DND-41 (cell line): ENCODE results near the gene TMC3.

Experiments
- ATAC-seq: fragments of 200-7000 bp; cut with Tn5 transposase; 3 replicates; pipeline ENCODE4 v1.9.1; 2021; ENCODE audit warnings: low read depth; ENCODE audit not compliant: insufficient read depth
- DNase-seq: peaks from one replicate; pipeline ENCODE4 v3.0.0-alpha.2; 2020
- H2AFZ ChIP-seq: 2 replicates; pipeline ENCODE4 v1.6.0; 2012; ENCODE audit warnings: low read depth, low read length
- H3K27ac ChIP-seq: 2 replicates; pipeline ENCODE4 v1.5.1; 2012; ENCODE audit warnings: low read length, inconsistent platforms
- H3K27me3 ChIP-seq: fragments of 200-600 bp; sonication (generic); 2 replicates; pipeline ENCODE4 v1.6.0; 2012; ENCODE audit warnings: low read length, mild to moderate bottlenecking, inconsistent platforms; ENCODE audit not compliant: insufficient read depth, poor library complexity
- H3K36me3 ChIP-seq: 2 replicates; pipeline ENCODE4 v1.5.1; 2012; ENCODE audit warnings: low read length, inconsistent platforms; ENCODE audit not compliant: insufficient read depth
- H3K4me1 ChIP-seq: 2 replicates; pipeline ENCODE4 v1.5.1; 2012; ENCODE audit warnings: mild to moderate bottlenecking, low read length; ENCODE audit not compliant: insufficient read depth
- H3K4me2 ChIP-seq: 2 replicates; pipeline ENCODE4 v1.6.0; 2012; ENCODE audit warnings: mild to moderate bottlenecking, moderate library complexity, low read length, inconsistent platforms; ENCODE audit not compliant: insufficient read depth
- H3K4me3 ChIP-seq, 2 experiments: fragments of 200-600 bp in 1 of 2; shearing (Covaris generic) in 1 of 2; 2 replicates each; pipeline ENCODE4 v1.5.1; 2012 to 2016; ENCODE audit warnings: inconsistent platforms in 2 of 2, low read length in 2 of 2, mild to moderate bottlenecking in 2 of 2, low read depth in 1 of 2, moderate library complexity in 1 of 2
- H3K79me2 ChIP-seq: 2 replicates; pipeline ENCODE4 v1.6.0; 2012; ENCODE audit warnings: low read length, inconsistent platforms; ENCODE audit not compliant: insufficient read depth
- H3K9ac ChIP-seq: 2 replicates; pipeline ENCODE4 v1.6.0; 2012; ENCODE audit warnings: low read depth, mild to moderate bottlenecking, inconsistent platforms, low read length, moderate library complexity
- H3K9me3 ChIP-seq: 2 replicates; pipeline ENCODE4 v1.5.1; 2012; ENCODE audit warnings: low read length, moderate library complexity, mild to moderate bottlenecking, inconsistent platforms; ENCODE audit not compliant: insufficient read depth, severe bottlenecking
- H4K20me1 ChIP-seq: 2 replicates; pipeline ENCODE4 v1.6.0; 2012; ENCODE audit warnings: low read length; ENCODE audit not compliant: insufficient read depth
- CTCF ChIP-seq: IDR thresholded peaks from 2 replicates; pipeline ENCODE4 v1.5.1; 2012; ENCODE audit warnings: borderline replicate concordance, low read length, moderate library complexity, mild to moderate bottlenecking; ENCODE audit not compliant: poor library complexity, severe bottlenecking; ENCODE audit errors: extremely low read depth
- EZH2 ChIP-seq: IDR thresholded peaks from 3 replicates; pipeline ENCODE4 v1.6.1; 2012; ENCODE audit warnings: borderline replicate concordance, low read depth, mild to moderate bottlenecking, moderate library complexity, low read length, inconsistent platforms; ENCODE audit not compliant: severe bottlenecking

Gene TMC3

GRCh38 chr15:81398456-81398855 is 24.4 kb upstream of the TMC3 start:
- Histone ChIP-seq H3K36me3 (no peaks in the 10 kb centered on the region), H3K79me2 (no peaks in the 10 kb centered on the region), H3K27ac (no peak overlapping the region), H3K9ac (no peak overlapping the region), H3K4me1 (no peaks in the 10 kb centered on the region), H3K4me3 (no peak overlapping the region), H3K4me2 (no peak overlapping the region), H3K27me3 (no peaks in the 10 kb centered on the region), H4K20me1 (no peaks in the 10 kb centered on the region), H3K9me3 (no peaks in the 10 kb centered on the region), H2AFZ (no peak overlapping the region)
- no peak for ATAC-seq
- no peak for TF ChIP-seq EZH2
- TF ChIP-seq CTCF: no peak
- DNase-seq: no peak

GRCh38 chr15:81394603-81395002 is 20.6 kb upstream of the TMC3 start:
- DNase-seq (no peak), ATAC-seq (no peak)
- Histone ChIP-seq H3K4me1 (no peaks in the 10 kb centered on the region), H4K20me1 (no peaks in the 10 kb centered on the region), H3K27me3 (no peaks in the 10 kb centered on the region), H3K4me3 (no peak overlapping the region), H3K27ac (no peak overlapping the region), H3K79me2 (no peaks in the 10 kb centered on the region), H2AFZ (no peak overlapping the region), H3K4me2 (no peak overlapping the region), H3K9me3 (no peaks in the 10 kb centered on the region), H3K9ac (no peak overlapping the region), H3K36me3 (no peaks in the 10 kb centered on the region)
- TF ChIP-seq CTCF: no peak
- TF ChIP-seq EZH2: no peak

GRCh38 chr15:81391657-81392056 is 17.6 kb upstream of the TMC3 start:
- H3K79me2 ChIP-seq: no peaks in the 10 kb centered on the region
- no peaks in the 10 kb centered on the region for H4K20me1 ChIP-seq
- no peaks in the 10 kb centered on the region for H3K4me1 ChIP-seq
- DNase-seq (no peak), ATAC-seq (no peak)
- H3K27ac ChIP-seq: no peak overlapping the region
- H2AFZ ChIP-seq: no peak overlapping the region
- H3K36me3 ChIP-seq: no peaks in the 10 kb centered on the region
- no peaks in the 10 kb centered on the region for H3K27me3 ChIP-seq
- no peak overlapping the region for H3K9ac ChIP-seq
- H3K9me3 ChIP-seq: no peaks in the 10 kb centered on the region
- no peak overlapping the region for H3K4me3 ChIP-seq
- TF ChIP-seq CTCF (no peak), EZH2 (no peak)
- H3K4me2 ChIP-seq: no peak overlapping the region

- ATAC-seq: no peak
- H3K4me3 ChIP-seq: no peak overlapping the region
- DNase-seq: no peak
- H3K27ac ChIP-seq: no peak overlapping the region
- no peak overlapping the region for H3K4me2 ChIP-seq
- no peaks in the 10 kb centered on the region for H3K36me3 ChIP-seq
- H2AFZ ChIP-seq: no peak overlapping the region
- H4K20me1 ChIP-seq: no peaks in the 10 kb centered on the region
- no peaks in the 10 kb centered on the region for H3K79me2 ChIP-seq
- no peaks in the 10 kb centered on the region for H3K27me3 ChIP-seq
- TF ChIP-seq CTCF: no peak
- TF ChIP-seq EZH2: no peak
- no peaks in the 10 kb centered on the region for H3K9me3 ChIP-seq
- H3K4me1 ChIP-seq: no peaks in the 10 kb centered on the region
- no peak overlapping the region for H3K9ac ChIP-seq
Measured at GRCh38 chr15:81388436-81388770, 14.4 kb upstream of the TMC3 start.
